Hepatocyte (in vitro differentiated cells): Measurements from ENCODE around the gene FOXN3.

Experiments
- EZH2 ChIP-seq: fragments of 200-600 bp; sonication (generic); IDR thresholded peaks from 2 replicates; pipeline ENCODE4 v1.6.1; 2016; ENCODE audit warnings: antibody characterized with exemption, mild to moderate bottlenecking, borderline replicate concordance
- TF ChIP-seq, protein P1 (sequence below): fragments of 200-600 bp; sonication (generic); IDR thresholded peaks from 2 replicates; pipeline ENCODE4 v1.5.1; 2016; ENCODE audit warnings: antibody characterized with exemption, mild to moderate bottlenecking; ENCODE audit not compliant: poor library complexity

- TF ChIP-seq, protein P1, sequence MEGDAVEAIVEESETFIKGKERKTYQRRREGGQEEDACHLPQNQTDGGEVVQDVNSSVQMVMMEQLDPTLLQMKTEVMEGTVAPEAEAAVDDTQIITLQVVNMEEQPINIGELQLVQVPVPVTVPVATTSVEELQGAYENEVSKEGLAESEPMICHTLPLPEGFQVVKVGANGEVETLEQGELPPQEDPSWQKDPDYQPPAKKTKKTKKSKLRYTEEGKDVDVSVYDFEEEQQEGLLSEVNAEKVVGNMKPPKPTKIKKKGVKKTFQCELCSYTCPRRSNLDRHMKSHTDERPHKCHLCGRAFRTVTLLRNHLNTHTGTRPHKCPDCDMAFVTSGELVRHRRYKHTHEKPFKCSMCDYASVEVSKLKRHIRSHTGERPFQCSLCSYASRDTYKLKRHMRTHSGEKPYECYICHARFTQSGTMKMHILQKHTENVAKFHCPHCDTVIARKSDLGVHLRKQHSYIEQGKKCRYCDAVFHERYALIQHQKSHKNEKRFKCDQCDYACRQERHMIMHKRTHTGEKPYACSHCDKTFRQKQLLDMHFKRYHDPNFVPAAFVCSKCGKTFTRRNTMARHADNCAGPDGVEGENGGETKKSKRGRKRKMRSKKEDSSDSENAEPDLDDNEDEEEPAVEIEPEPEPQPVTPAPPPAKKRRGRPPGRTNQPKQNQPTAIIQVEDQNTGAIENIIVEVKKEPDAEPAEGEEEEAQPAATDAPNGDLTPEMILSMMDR, result no peak
- no peak for TF ChIP-seq EZH2
Observed at GRCh38 chr14:89134640-89135039, 282.4 kb downstream of the FOXN3 start.
